Measurements from ENCODE around the gene GFI1. TPM values are rescaled to one million over a fixed set of nuclear protein-coding genes. Genes with fewer than 3 reads are reported as not detected.
"Not testable (repeated sequence)": the region's sequence is repeated elsewhere in the genome, so short reads cannot be mapped to it uniquely, and the experiment has no call there.

The GFI1 gene
- under 0.01 TPM in 1 of 2 replicates, not detected in the other for total RNA-seq
- polyA plus RNA-seq: 0.06 and 0.10 TPM in 2 replicates
- polyA plus RNA-seq (2012): 0.06 TPM in 2 replicates
- polyA minus RNA-seq (ENCODE audit: low replicate concordance): not detected in 2 replicates

GRCh38 chr1:92486251-92487077 is at the start of gene GFI1:
TSS of gene GFI1 (minus strand) at chr1:92486925. CDS start at chr1:92483487, 3,438 bp downstream.
- H3K4me3 ChIP-seq (replicated peaks in 1 of 4; ENCODE audit: control extremely low read depth in 1 of 4, insufficient read depth in 1 of 4, low read depth in 3 of 4, low read length in 4 of 4): peak within 1 kb of the TSS; percentile 31 to 51 (median 42)
- TF ChIP-seq EZH2 (IDR thresholded peaks at IDR 0.05; ENCODE audit: low read length, missing control alignments) (peak; percentile 55), CTCF (conservative IDR thresholded peaks at IDR 0.05 in 1 of 2, IDR thresholded peaks at IDR 0.05 in 1 of 2; ENCODE audit: low read depth in 1 of 2, low read length in 2 of 2) (peak in 1 of 2 donors; percentile 1)
- no peaks in the 10 kb centered on the region for H3K36me3 ChIP-seq (ENCODE audit: control insufficient read depth, insufficient read depth, low read length)
- peak within 1 kb of the TSS; percentile 75 for H3K4me2 ChIP-seq (ENCODE audit: extremely low read depth, insufficient read depth, low read length)
- H3K4me1 ChIP-seq (ENCODE audit: control insufficient read depth, extremely low read depth, insufficient read depth, low read length): no peaks in the 10 kb centered on the region
- no peaks in the 10 kb centered on the region for H3K9me3 ChIP-seq (ENCODE audit: control insufficient read depth, insufficient read depth, low read depth, low read length)
- DNase-seq (ENCODE audit: low read depth in 2 of 2): peak in 1 of 2 donors; percentile 15
- no peaks in the 10 kb centered on the region for H4K20me1 ChIP-seq (ENCODE audit: control insufficient read depth, extremely low read depth, insufficient read depth, low read length)
- no peaks in the 10 kb centered on the region for H3K79me2 ChIP-seq (ENCODE audit: control insufficient read depth, insufficient read depth, low read length)
- no peak within 1 kb of the TSS for H2AFZ ChIP-seq (ENCODE audit: low read length)
- H3K27ac ChIP-seq (ENCODE audit: insufficient read depth, low read length): no peak within 1 kb of the TSS
- H3K27me3 ChIP-seq (ENCODE audit: control insufficient read depth, insufficient read depth, low read length): peaks cover 67% of the 10 kb centered on the region
- peak within 1 kb of the TSS; percentile 7 for H3K9ac ChIP-seq (ENCODE audit: insufficient read depth, low read length)

GRCh38 chr1:92532371-92532770 is 45.6 kb upstream of the GFI1 start:
- not testable (repeated sequence) for DNase-seq (ENCODE audit: low read depth in 2 of 2); H3K27ac ChIP-seq (ENCODE audit: insufficient read depth, low read length); H3K36me3 ChIP-seq (ENCODE audit: control insufficient read depth, insufficient read depth, low read length); H3K4me2 ChIP-seq (ENCODE audit: extremely low read depth, insufficient read depth, low read length); H3K9ac ChIP-seq (ENCODE audit: insufficient read depth, low read length); H2AFZ ChIP-seq (ENCODE audit: low read length); H3K9me3 ChIP-seq (ENCODE audit: control insufficient read depth, insufficient read depth, low read depth, low read length); H3K79me2 ChIP-seq (ENCODE audit: control insufficient read depth, insufficient read depth, low read length); H4K20me1 ChIP-seq (ENCODE audit: control insufficient read depth, extremely low read depth, insufficient read depth, low read length); H3K4me1 ChIP-seq (ENCODE audit: control insufficient read depth, extremely low read depth, insufficient read depth, low read length); H3K27me3 ChIP-seq (ENCODE audit: control insufficient read depth, insufficient read depth, low read length); H3K4me3 ChIP-seq (replicated peaks in 1 of 4; ENCODE audit: control extremely low read depth in 1 of 4, insufficient read depth in 1 of 4, low read depth in 3 of 4, low read length in 4 of 4)

- H3K4me1 ChIP-seq (ENCODE audit: control insufficient read depth, extremely low read depth, insufficient read depth, low read length); H3K9ac ChIP-seq (ENCODE audit: insufficient read depth, low read length); H3K27ac ChIP-seq (ENCODE audit: insufficient read depth, low read length); H3K27me3 ChIP-seq (ENCODE audit: control insufficient read depth, insufficient read depth, low read length); H3K79me2 ChIP-seq (ENCODE audit: control insufficient read depth, insufficient read depth, low read length); DNase-seq (ENCODE audit: low read depth in 2 of 2); H4K20me1 ChIP-seq (ENCODE audit: control insufficient read depth, extremely low read depth, insufficient read depth, low read length); H3K36me3 ChIP-seq (ENCODE audit: control insufficient read depth, insufficient read depth, low read length); H3K4me2 ChIP-seq (ENCODE audit: extremely low read depth, insufficient read depth, low read length); H2AFZ ChIP-seq (ENCODE audit: low read length); H3K9me3 ChIP-seq (ENCODE audit: control insufficient read depth, insufficient read depth, low read depth, low read length); H3K4me3 ChIP-seq (replicated peaks in 1 of 4; ENCODE audit: control extremely low read depth in 1 of 4, insufficient read depth in 1 of 4, low read depth in 3 of 4, low read length in 4 of 4): not testable (repeated sequence)
These were observed 45.2 kb upstream of the GFI1 start for GRCh38 chr1:92531939-92532338.

- H2AFZ ChIP-seq (ENCODE audit: low read length): no peak overlapping the region
- TF ChIP-seq EZH2 (IDR thresholded peaks at IDR 0.05; ENCODE audit: low read length, missing control alignments): no peak
- no peak for TF ChIP-seq CTCF (conservative IDR thresholded peaks at IDR 0.05 in 1 of 2, IDR thresholded peaks at IDR 0.05 in 1 of 2; ENCODE audit: low read depth in 1 of 2, low read length in 2 of 2)
These were observed 40.9 kb upstream of the GFI1 start for GRCh38 chr1:92527670-92528069.

GRCh38 chr1:92524944-92525590 is 38.3 kb upstream of the GFI1 start:
- H3K79me2 ChIP-seq (ENCODE audit: control insufficient read depth, insufficient read depth, low read length); H4K20me1 ChIP-seq (ENCODE audit: control insufficient read depth, extremely low read depth, insufficient read depth, low read length); H3K27me3 ChIP-seq (ENCODE audit: control insufficient read depth, insufficient read depth, low read length); H2AFZ ChIP-seq (ENCODE audit: low read length); H3K27ac ChIP-seq (ENCODE audit: insufficient read depth, low read length); DNase-seq (ENCODE audit: low read depth in 2 of 2); H3K4me1 ChIP-seq (ENCODE audit: control insufficient read depth, extremely low read depth, insufficient read depth, low read length); H3K9ac ChIP-seq (ENCODE audit: insufficient read depth, low read length); H3K36me3 ChIP-seq (ENCODE audit: control insufficient read depth, insufficient read depth, low read length); H3K9me3 ChIP-seq (ENCODE audit: control insufficient read depth, insufficient read depth, low read depth, low read length); H3K4me2 ChIP-seq (ENCODE audit: extremely low read depth, insufficient read depth, low read length); H3K4me3 ChIP-seq (replicated peaks in 1 of 4; ENCODE audit: control extremely low read depth in 1 of 4, insufficient read depth in 1 of 4, low read depth in 3 of 4, low read length in 4 of 4): not testable (repeated sequence)

More at GRCh38 chr1:92527670-92528069, 40.9 kb upstream of the GFI1 start:
- DNase-seq (ENCODE audit: low read depth in 2 of 2): no peak
- Histone ChIP-seq H3K4me2 (ENCODE audit: extremely low read depth, insufficient read depth, low read length) (no peak overlapping the region), H3K4me1 (ENCODE audit: control insufficient read depth, extremely low read depth, insufficient read depth, low read length) (no peaks in the 10 kb centered on the region), H3K27me3 (ENCODE audit: control insufficient read depth, insufficient read depth, low read length) (no peaks in the 10 kb centered on the region), H3K79me2 (ENCODE audit: control insufficient read depth, insufficient read depth, low read length) (no peaks in the 10 kb centered on the region), H3K9ac (ENCODE audit: insufficient read depth, low read length) (no peak overlapping the region), H3K27ac (ENCODE audit: insufficient read depth, low read length) (no peak overlapping the region), H3K9me3 (ENCODE audit: control insufficient read depth, insufficient read depth, low read depth, low read length) (no peaks in the 10 kb centered on the region), H3K36me3 (ENCODE audit: control insufficient read depth, insufficient read depth, low read length) (no peaks in the 10 kb centered on the region), H3K4me3 (replicated peaks in 1 of 4; ENCODE audit: control extremely low read depth in 1 of 4, insufficient read depth in 1 of 4, low read depth in 3 of 4, low read length in 4 of 4) (no peak overlapping the region), H4K20me1 (ENCODE audit: control insufficient read depth, extremely low read depth, insufficient read depth, low read length) (no peaks in the 10 kb centered on the region)
